Kidney (tissue), 14 donors: ENCODE results near the gene FTCD. TPM values are rescaled to one million over a fixed set of nuclear protein-coding genes. Genes with fewer than 3 reads are reported as not detected.
"Not testable (repeated sequence)": the region's sequence is repeated elsewhere in the genome, so short reads cannot be mapped to it uniquely, and the experiment has no call there.

Experiments
- DNase-seq, 5 donors: peaks; one replicate each; pipeline ENCODE4 v3.0.0-alpha.2; 2013 to 2020
- FAIRE-seq: peaks from 2 replicates; lab custom pipeline; 2012; peaks lifted over from hg19 to GRCh38; lab: Jason Lieb, UNC
- H3K27ac ChIP-seq, 2 donors: one replicate each; pipeline ENCODE4 v1.7.0; 2013; ENCODE audit warnings: low read depth in 2 of 2, low read length in 2 of 2, inconsistent platforms in 1 of 2
- H3K27me3 ChIP-seq: one replicate; pipeline ENCODE4 v1.7.1; 2013; ENCODE audit warnings: low read length, inconsistent platforms; ENCODE audit not compliant: control insufficient read depth, insufficient read depth
- H3K36me3 ChIP-seq, 3 donors: one replicate each; pipeline versions ENCODE4 v1.7.0 to v1.7.1; 2013; ENCODE audit warnings: low read length in 3 of 3, control low read depth in 1 of 3, inconsistent platforms in 1 of 3; ENCODE audit not compliant: insufficient read depth in 3 of 3, control insufficient read depth in 2 of 3
- H3K4me1 ChIP-seq, 3 donors: one replicate each; pipeline versions ENCODE4 v1.7.0 to v1.7.1; 2013; ENCODE audit warnings: low read length in 3 of 3, inconsistent platforms in 1 of 3, low read depth in 1 of 3; ENCODE audit not compliant: control insufficient read depth in 2 of 3, insufficient read depth in 2 of 3
- H3K4me3 ChIP-seq, 3 donors: one replicate each; pipeline versions ENCODE4 v1.7.0 to v1.8.1; 2013; ENCODE audit warnings: low read length in 3 of 3, control low read depth in 1 of 3, inconsistent platforms in 1 of 3
- H3K9ac ChIP-seq, 3 donors: one replicate each; pipeline versions ENCODE4 v1.7.0 to v1.7.1; 2013; ENCODE audit warnings: low read length in 3 of 3, control low read depth in 1 of 3, inconsistent platforms in 1 of 3
- H3K9me3 ChIP-seq, 3 donors: one replicate each; pipeline versions ENCODE4 v1.7.0 to v1.7.1; 2013; ENCODE audit warnings: low read length in 3 of 3, control low read depth in 1 of 3, inconsistent platforms in 1 of 3; ENCODE audit not compliant: control insufficient read depth in 2 of 3, insufficient read depth in 1 of 3
- CTCF ChIP-seq: IDR thresholded peaks from 3 replicates; pipeline ENCODE4 v1.5.1; 2012; ENCODE audit warnings: mild to moderate bottlenecking, moderate library complexity, borderline replicate concordance; ENCODE audit not compliant: insufficient read depth; ENCODE audit errors: extremely low read depth
- intact Hi-C: fragments of 100-400 bp; cut with DNase I; formaldehyde crosslinking; loops from one replicate; pipeline ENCODE4 v1.11.1; 2022
- polyA plus RNA-seq: library from polyadenylated mRNA; stranded (reverse); fragments of 350-450 nt; fragmentation: Illumina TruSeq; extraction: RNeasy Lipid Tissue Mini Kit (QIAGEN cat#74804); gene quantifications from one replicate; pipeline ENCODE4 v1.2.3, GENCODE V29; 2014; ENCODE audit warnings: low read depth, low replicate concordance; ENCODE audit not compliant: insufficient read depth
- total RNA-seq: library from RNA; stranded (reverse); fragmentation: NEBNext Ultra II Directional; extraction: Animal tissue kit (Norgen Biotek cat#: 25700); gene quantifications from one replicate; pipeline ENCODE4 v1.2.1, GENCODE V29; 2021
- donor health status: control.
- donor health status: control.
- donor health status: control.
- donor health status: control.
- donor health status: control.
- donor health status: DM: yes; HTN: yes; CAD: no.
- donor health status: Normal renal cell carcinoma (clear cell type).

The FTCD gene
- total and polyA plus RNA-seq, 2 donors from 2014 or later = 51.6 to 273 TPM

GRCh38 chr21:46150073-46150472 is 5.3 kb downstream of the FTCD start:
- H3K9me3 ChIP-seq = no peaks in the 10 kb centered on the region

GRCh38 chr21:46149205-46149901 is 6.0 kb downstream of the FTCD start:
- intact Hi-C loops = no loop called here
- DNase-seq (peak in 2 of 5 donors; percentile 35 to 42), FAIRE-seq (no peak)
- Histone ChIP-seq H3K4me1 (peaks cover 0 to 2% (median 0%) of the 10 kb centered on the region in 3 donors), H3K27me3 (no peaks in the 10 kb centered on the region), H3K9ac (no peak overlapping the region), H3K4me3 (no peak overlapping the region), H3K9me3 (no peaks in the 10 kb centered on the region), H3K27ac (no peak overlapping the region), H3K36me3 (peaks cover 0 to 3% (median 0%) of the 10 kb centered on the region in 3 donors)
- TF ChIP-seq CTCF = no peak

More at GRCh38 chr21:46150073-46150472, 5.3 kb downstream of the FTCD start:
- Histone ChIP-seq H3K27ac (no peak overlapping the region), H3K27me3 (no peaks in the 10 kb centered on the region), H3K9ac (no peak overlapping the region), H3K36me3 (peaks cover 0 to 3% (median 0%) of the 10 kb centered on the region in 3 donors), H3K4me1 (peaks cover 0 to 2% (median 0%) of the 10 kb centered on the region in 3 donors), H3K4me3 (no peak overlapping the region)
- intact Hi-C loops = no loop called here
- no peak for TF ChIP-seq CTCF
- FAIRE-seq (no peak), DNase-seq (peak in 2 of 5 donors; percentile 42 to 73)

- H3K9me3 ChIP-seq = no peaks in the 10 kb centered on the region
- no peak overlapping the region for H3K27ac ChIP-seq
- H3K4me3 ChIP-seq = no peak overlapping the region
- DNase-seq = peak in 2 of 5 donors; percentile 18 to 21
- no peak overlapping the region for H3K9ac ChIP-seq
- intact Hi-C loops = no loop called here
- H3K36me3 ChIP-seq = peaks cover 0 to 3% (median 0%) of the 10 kb centered on the region in 3 donors
- no peak for TF ChIP-seq CTCF
- H3K27me3 ChIP-seq = no peaks in the 10 kb centered on the region
- H3K4me1 ChIP-seq = peaks cover 0 to 2% (median 0%) of the 10 kb centered on the region in 3 donors
- no peak for FAIRE-seq
These were observed 7.3 kb downstream of the FTCD start for GRCh38 chr21:46148106-46148505.

DNA sequence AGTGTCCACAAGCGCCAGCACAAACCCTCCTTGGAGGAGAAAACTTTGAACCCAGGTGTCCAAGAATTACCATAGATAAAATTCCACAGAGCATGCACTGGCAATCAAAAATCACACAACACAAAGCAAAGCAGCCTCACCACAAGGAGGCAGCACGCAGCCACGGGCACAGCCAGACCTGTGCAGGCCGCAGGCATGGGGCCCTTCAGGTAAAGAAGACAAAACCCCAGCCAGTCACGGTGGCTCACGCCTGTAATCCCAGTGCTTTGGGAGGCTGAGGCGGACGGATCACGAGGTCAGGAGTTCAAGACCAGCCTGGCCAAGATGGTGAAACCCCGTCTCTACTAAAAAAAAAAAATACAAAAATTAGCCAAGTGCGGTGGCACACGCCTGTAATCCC is 8.0 kb downstream of the FTCD start:
- H3K36me3 ChIP-seq, H3K9ac ChIP-seq, H3K27ac ChIP-seq, FAIRE-seq, intact Hi-C loops, H3K4me1 ChIP-seq, H3K9me3 ChIP-seq, H3K4me3 ChIP-seq, H3K27me3 ChIP-seq: not testable (repeated sequence)
- peak; percentile 32 for TF ChIP-seq CTCF
- DNase-seq = peak; percentile 41 to 56 (median 49)
